Osteocyte (in vitro differentiated cells): ENCODE measurements around the gene ACSL5. TPM values are rescaled to one million over a fixed set of nuclear protein-coding genes. Genes with fewer than 3 reads are reported as not detected.
"Not testable (repeated sequence)": the region's sequence is repeated elsewhere in the genome, so short reads cannot be mapped to it uniquely, and the experiment has no call there.

Experiments used
- DNase-seq: peaks from one replicate; pipeline ENCODE4 v3.0.0; 2021; ENCODE audit warnings: mixed read lengths; ENCODE audit not compliant: unreplicated experiment; ENCODE audit errors: extremely low spot score
- H3K27ac Mint-ChIP-seq: one replicate; pipeline ENCODE4 v1.8.0; 2021; ENCODE audit warnings: mild to moderate bottlenecking, mixed read lengths; ENCODE audit not compliant: unreplicated experiment
- H3K27me3 Mint-ChIP-seq: one replicate; pipeline ENCODE4 v1.8.0; 2021; ENCODE audit warnings: mixed read lengths; ENCODE audit not compliant: unreplicated experiment
- H3K36me3 Mint-ChIP-seq: one replicate; pipeline ENCODE4 v1.8.0; 2021; ENCODE audit warnings: mixed read lengths; ENCODE audit not compliant: unreplicated experiment
- H3K4me1 Mint-ChIP-seq: one replicate; pipeline ENCODE4 v1.8.0; 2021; ENCODE audit warnings: mixed read lengths; ENCODE audit not compliant: unreplicated experiment
- H3K4me3 Mint-ChIP-seq: one replicate; pipeline ENCODE4 v1.8.0; 2021; ENCODE audit warnings: mild to moderate bottlenecking, moderate library complexity, mixed read lengths; ENCODE audit not compliant: unreplicated experiment
- H3K9me3 Mint-ChIP-seq: one replicate; pipeline ENCODE4 v1.8.0; 2021; ENCODE audit warnings: mixed read lengths; ENCODE audit not compliant: unreplicated experiment
- total RNA-seq: library from RNA; stranded (reverse); gene quantifications from 2 replicates; pipeline ENCODE4 v1.2.1, GENCODE V29; 2021
- TF ChIP-seq, protein P1 (sequence below): fragments of 200-600 bp; sonication (generic); IDR thresholded peaks from 2 replicates; pipeline ENCODE4 v1.5.0; 2021; ENCODE audit warnings: antibody characterized with exemption, mild to moderate bottlenecking, moderate library complexity

The ACSL5 gene
- total RNA-seq, 1 donor from 2014 or later: 0.46 TPM

DNA sequence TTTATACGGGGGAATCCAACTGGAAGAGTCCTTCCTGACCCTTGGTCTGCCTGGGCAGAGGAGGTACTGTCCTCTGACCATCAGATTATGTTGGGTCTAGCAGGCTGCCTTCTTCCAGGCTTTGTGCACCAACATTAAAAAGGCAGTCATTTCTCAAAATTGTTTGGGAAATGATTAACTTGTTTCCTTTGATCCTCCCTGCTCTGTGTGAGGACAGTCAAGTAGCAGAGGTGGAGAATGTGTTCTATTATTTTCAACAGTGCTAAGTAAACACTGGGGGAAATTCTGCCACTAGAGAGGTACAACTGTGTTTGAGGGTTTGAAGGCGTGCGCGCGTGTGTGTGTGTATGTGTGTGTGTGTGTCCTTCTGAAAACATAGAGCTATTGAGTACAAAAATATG lies 20.6 kb downstream of the ACSL5 start:
- Mint-ChIP-seq H3K36me3 (no peaks in the 10 kb centered on the region), H3K4me3 (no peak overlapping the region), H3K27me3 (peaks cover 10% of the 10 kb centered on the region), H3K9me3 (no peaks in the 10 kb centered on the region), H3K27ac (no peak overlapping the region), H3K4me1 (no peaks in the 10 kb centered on the region)
- TF ChIP-seq, protein P1, sequence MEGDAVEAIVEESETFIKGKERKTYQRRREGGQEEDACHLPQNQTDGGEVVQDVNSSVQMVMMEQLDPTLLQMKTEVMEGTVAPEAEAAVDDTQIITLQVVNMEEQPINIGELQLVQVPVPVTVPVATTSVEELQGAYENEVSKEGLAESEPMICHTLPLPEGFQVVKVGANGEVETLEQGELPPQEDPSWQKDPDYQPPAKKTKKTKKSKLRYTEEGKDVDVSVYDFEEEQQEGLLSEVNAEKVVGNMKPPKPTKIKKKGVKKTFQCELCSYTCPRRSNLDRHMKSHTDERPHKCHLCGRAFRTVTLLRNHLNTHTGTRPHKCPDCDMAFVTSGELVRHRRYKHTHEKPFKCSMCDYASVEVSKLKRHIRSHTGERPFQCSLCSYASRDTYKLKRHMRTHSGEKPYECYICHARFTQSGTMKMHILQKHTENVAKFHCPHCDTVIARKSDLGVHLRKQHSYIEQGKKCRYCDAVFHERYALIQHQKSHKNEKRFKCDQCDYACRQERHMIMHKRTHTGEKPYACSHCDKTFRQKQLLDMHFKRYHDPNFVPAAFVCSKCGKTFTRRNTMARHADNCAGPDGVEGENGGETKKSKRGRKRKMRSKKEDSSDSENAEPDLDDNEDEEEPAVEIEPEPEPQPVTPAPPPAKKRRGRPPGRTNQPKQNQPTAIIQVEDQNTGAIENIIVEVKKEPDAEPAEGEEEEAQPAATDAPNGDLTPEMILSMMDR: no peak
- DNase-seq: no peak

DNA sequence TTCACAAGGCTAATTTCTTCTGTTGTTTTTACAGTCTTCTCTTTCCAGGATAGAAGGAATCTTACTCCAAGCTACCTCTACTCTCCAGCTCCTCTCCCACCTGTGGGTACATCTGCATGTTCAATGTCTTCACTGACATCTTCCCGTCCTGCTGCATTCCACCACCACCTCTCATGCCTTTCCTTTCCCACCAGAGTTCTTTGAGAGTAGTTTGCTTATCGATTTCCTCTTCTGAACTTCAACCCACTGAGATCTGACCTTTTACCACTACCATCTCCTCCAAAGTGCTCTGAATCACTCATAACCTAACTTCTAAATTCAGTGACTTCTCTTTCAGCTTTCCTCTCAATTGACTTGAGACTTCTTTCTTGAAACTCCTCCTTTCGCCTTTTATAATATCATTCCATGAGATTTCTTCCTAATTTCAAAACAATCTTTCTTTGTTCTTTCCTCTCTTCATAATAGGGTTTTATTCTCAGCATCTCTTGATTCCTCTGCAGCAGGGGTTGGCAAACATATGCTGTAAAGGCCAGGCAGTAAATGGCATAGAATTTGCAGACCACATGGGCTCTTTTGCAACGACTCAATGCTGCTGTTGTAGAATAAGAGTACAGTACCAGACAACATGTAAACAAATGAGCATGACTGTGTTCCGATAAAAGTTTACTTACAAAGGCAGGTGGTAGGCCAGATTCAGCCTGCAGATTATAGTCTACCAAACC lies 22.1 kb downstream of the ACSL5 start:
- DNase-seq: no peak
- H3K27ac Mint-ChIP-seq: no peak overlapping the region
- no peaks in the 10 kb centered on the region for H3K36me3 Mint-ChIP-seq
- peaks cover 10% of the 10 kb centered on the region for H3K27me3 Mint-ChIP-seq
- H3K4me3 Mint-ChIP-seq: no peak overlapping the region
- no peaks in the 10 kb centered on the region for H3K9me3 Mint-ChIP-seq
- H3K4me1 Mint-ChIP-seq: no peaks in the 10 kb centered on the region
- TF ChIP-seq, protein P1: no peak

DNA sequence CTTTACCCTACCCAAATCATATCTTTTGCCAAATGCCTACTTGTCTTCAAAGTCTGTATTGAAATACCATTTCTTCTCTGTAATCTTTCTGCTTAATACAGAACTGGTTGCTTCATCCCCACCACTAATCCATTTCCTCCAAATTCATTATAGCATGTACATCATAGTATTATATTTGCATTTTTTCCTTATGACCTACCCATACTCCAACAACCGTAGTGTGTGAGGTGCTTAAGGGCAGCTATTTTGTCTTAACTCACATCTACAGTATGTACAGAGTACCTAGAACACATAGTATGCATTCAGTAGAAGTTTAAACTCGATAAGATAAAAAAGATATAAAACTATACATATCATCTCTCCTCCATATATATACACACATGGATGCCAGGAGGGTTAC lies 23.7 kb downstream of the ACSL5 start:
- no peak for DNase-seq
- no peaks in the 10 kb centered on the region for H3K9me3 Mint-ChIP-seq
- TF ChIP-seq, protein P1: no peak
- H3K27ac Mint-ChIP-seq: no peak overlapping the region
- no peaks in the 10 kb centered on the region for H3K4me1 Mint-ChIP-seq
- H3K4me3 Mint-ChIP-seq: no peak overlapping the region
- H3K36me3 Mint-ChIP-seq: no peaks in the 10 kb centered on the region
- H3K27me3 Mint-ChIP-seq: peaks cover 12% of the 10 kb centered on the region

DNA sequence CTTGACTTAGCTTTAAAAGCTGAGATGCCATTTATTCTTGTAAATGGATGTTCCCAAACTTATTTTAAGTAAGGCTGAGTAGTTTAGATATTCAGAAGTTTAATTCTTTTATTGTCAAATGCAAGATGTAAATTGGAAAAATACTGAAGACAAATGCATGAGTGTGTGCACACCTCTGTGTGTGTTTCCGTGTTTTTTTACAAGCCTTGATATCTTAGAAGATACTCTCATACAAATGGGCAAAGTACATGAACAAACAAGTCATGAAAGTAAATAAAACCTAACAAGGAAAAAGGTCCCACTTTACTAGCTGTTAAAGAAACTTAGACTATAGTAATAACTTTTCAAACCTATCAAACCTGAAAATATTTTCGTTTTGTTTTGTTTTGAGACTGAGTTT lies 29.0 kb downstream of the ACSL5 start:
- Mint-ChIP-seq H3K36me3 (no peaks in the 10 kb centered on the region), H3K4me1 (no peaks in the 10 kb centered on the region), H3K9me3 (no peaks in the 10 kb centered on the region), H3K4me3 (no peak overlapping the region), H3K27ac (no peak overlapping the region), H3K27me3 (peaks cover 14% of the 10 kb centered on the region)
- no peak for DNase-seq
- TF ChIP-seq, protein P1: no peak

DNA sequence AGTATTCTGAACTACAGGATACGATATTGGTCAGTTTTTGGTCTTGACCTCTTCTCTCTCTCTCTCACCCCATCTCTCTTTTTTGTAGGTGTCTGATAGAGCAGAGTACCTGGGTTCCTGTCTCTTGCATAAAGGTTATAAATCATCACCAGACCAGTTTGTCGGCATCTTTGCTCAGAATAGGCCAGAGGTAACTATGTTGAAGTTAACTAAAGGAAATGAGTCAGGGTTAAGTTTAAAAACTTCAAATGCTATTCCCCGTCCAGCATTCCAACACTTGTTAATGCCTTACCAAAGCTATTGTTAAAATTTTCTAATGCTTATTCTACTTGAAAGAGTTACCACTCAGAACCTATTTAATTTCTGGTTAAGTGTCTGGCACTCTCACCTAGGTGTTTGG lies 30.7 kb downstream of the ACSL5 start:
- H3K9me3 Mint-ChIP-seq: no peaks in the 10 kb centered on the region
- H3K36me3 Mint-ChIP-seq: no peaks in the 10 kb centered on the region
- H3K27me3 Mint-ChIP-seq: peaks cover 21% of the 10 kb centered on the region
- H3K27ac Mint-ChIP-seq: no peak overlapping the region
- no peak for DNase-seq
- H3K4me3 Mint-ChIP-seq: no peak overlapping the region
- TF ChIP-seq, protein P1: no peak
- H3K4me1 Mint-ChIP-seq: no peaks in the 10 kb centered on the region

DNA sequence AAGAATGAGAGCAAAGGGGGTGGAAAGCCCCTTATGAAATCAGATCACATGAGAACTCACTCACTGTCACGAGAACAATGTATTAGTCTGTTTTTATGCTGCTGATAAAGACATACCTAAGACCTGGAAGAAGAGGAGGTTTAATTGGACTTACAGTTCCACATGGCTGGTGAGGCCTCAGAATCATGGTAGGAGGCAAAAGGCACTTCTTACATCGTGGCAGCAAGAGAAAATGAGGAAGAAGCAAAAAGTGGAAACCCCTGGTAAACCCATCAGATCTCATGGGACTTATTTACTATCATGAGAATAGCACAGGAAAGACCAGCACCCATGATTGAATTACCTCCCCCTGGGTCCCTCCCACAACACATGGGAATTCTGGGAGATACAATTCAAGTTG lies 32.9 kb downstream of the ACSL5 start:
- DNase-seq, H3K4me1 Mint-ChIP-seq, H3K27ac Mint-ChIP-seq, H3K4me3 Mint-ChIP-seq, H3K36me3 Mint-ChIP-seq, H3K9me3 Mint-ChIP-seq: not testable (repeated sequence)
- peaks cover 23% of the 10 kb centered on the region for H3K27me3 Mint-ChIP-seq
